ENCODE data around the gene CDIPT. TPM values are rescaled to one million over a fixed set of nuclear protein-coding genes. Genes with fewer than 3 reads are reported as not detected.

Gene CDIPT
- total and polyA plus RNA-seq, 10 of the 15 experiments (the other 5 are each of a cell fraction or from before 2014, with no cell fraction given): 0.87 to 36.4 (median 27.1) TPM

- peak; percentile 67 for TF ChIP-seq RELB (IDR thresholded peaks at IDR 0.05; ENCODE audit: low read depth)
- TF ChIP-seq ZNF384 (IDR thresholded peaks at IDR 0.05; ENCODE audit: borderline replicate concordance, low read depth, low read length): no peak
- TF ChIP-seq BRCA1 (IDR thresholded peaks at IDR 0.05; ENCODE audit: low read depth, low read length): no peak
- TF ChIP-seq ZNF207 (IDR thresholded peaks at IDR 0.05; ENCODE audit: borderline replicate concordance): no peak; the same call in 1 of the 2 replicates
- TF ChIP-seq SIN3A (IDR thresholded peaks at IDR 0.05; ENCODE audit: low read depth, low read length): peak; percentile 21
- no peak for TF ChIP-seq NFXL1 (IDR thresholded peaks at IDR 0.05; ENCODE audit: borderline replicate concordance)
- no peak for TF ChIP-seq ESRRA (IDR thresholded peaks at IDR 0.05; ENCODE audit: low read length)
- TF ChIP-seq POLR2A (IDR thresholded peaks at IDR 0.05; ENCODE audit: low read depth, low read length): peak; percentile 87
- no peak for TF ChIP-seq TCF3 (IDR thresholded peaks at IDR 0.05; ENCODE audit: borderline replicate concordance, insufficient read depth, low read depth, low read length)
- no peak for TF ChIP-seq FOXK2 (IDR thresholded peaks at IDR 0.05)
- no peak for TF ChIP-seq ZBTB33 (IDR thresholded peaks at IDR 0.05)
- no peak for TF ChIP-seq PBX3 (IDR thresholded peaks at IDR 0.05; ENCODE audit: insufficient replicate concordance, low read depth, low read length)
- TF ChIP-seq CEBPB (IDR thresholded peaks at IDR 0.05; ENCODE audit: borderline replicate concordance in 1 of 2, low read depth in 2 of 2, low read length in 2 of 2): no peak
- no peak for TF ChIP-seq MYC (IDR thresholded peaks at IDR 0.05; ENCODE audit: insufficient read depth, insufficient read length, insufficient replicate concordance, low read length, severe bottlenecking)
- no peak for TF ChIP-seq BCL3 (IDR thresholded peaks at IDR 0.05; ENCODE audit: borderline replicate concordance, insufficient read depth, low read depth, low read length, poor library complexity, severe bottlenecking)
- TF ChIP-seq E4F1 (IDR thresholded peaks at IDR 0.05; ENCODE audit: borderline replicate concordance, partially characterized antibody): no peak
- TF ChIP-seq NR2F1 (conservative IDR thresholded peaks at IDR 0.05): 0 out of 2 replicates have a peak, but pooled peaks have one; percentile 28
- no peak for TF ChIP-seq KDM1A (IDR thresholded peaks at IDR 0.05; ENCODE audit: borderline replicate concordance)
Observed at GRCh38 chr16:29820730-29821642, 42.0 kb downstream of the CDIPT start (continued).
